Liver (tissue), 3 donors: ENCODE data around the gene SLC22A31.

ENCODE experiments used
- ATF3 ChIP-seq: IDR thresholded peaks from 2 replicates; pipeline ENCODE4 v1.6.1; 2016; ENCODE audit warnings: antibody characterized with exemption
- CTCF ChIP-seq: fragments of 150-350 bp; IDR thresholded peaks from 2 replicates; pipeline ENCODE4 v1.5.1; 2017; ENCODE audit warnings: improper control_type of control experiment, low read depth, low read length; ENCODE audit not compliant: missing input control
- RAD21 ChIP-seq, 2 donors: IDR thresholded peaks; 2 replicates each; pipeline ENCODE4 v1.6.1; 2016; ENCODE audit warnings: antibody characterized with exemption in 2 of 2, mild to moderate bottlenecking in 2 of 2
- REST ChIP-seq: IDR thresholded peaks from 2 replicates; pipeline ENCODE4 v1.6.1; 2016; ENCODE audit warnings: antibody characterized with exemption, mild to moderate bottlenecking
- RXRA ChIP-seq, 2 donors: IDR thresholded peaks; 2 replicates each; pipeline ENCODE4 v1.6.1; 2017 to 2018; ENCODE audit warnings: antibody characterized with exemption in 2 of 2, mild to moderate bottlenecking in 1 of 2
- SP1 ChIP-seq: IDR thresholded peaks from 2 replicates; pipeline ENCODE4 v1.6.1; 2018; ENCODE audit warnings: antibody characterized with exemption, mild to moderate bottlenecking
- YY1 ChIP-seq: IDR thresholded peaks from 2 replicates; pipeline ENCODE4 v1.6.1; 2016; ENCODE audit warnings: antibody characterized with exemption, mild to moderate bottlenecking
- donor health status: healthy.
- donor health status: healthy.

GRCh38 chr16:89197033-89197632, 3.2 kb downstream of the SLC22A31 start:
- TF ChIP-seq ATF3 (no peak), CTCF (no peak), YY1 (no peak), RXRA (IDR thresholded peaks at IDR 0.05) (no peak), REST (no peak), RAD21 (IDR thresholded peaks at IDR 0.05) (no peak), SP1 (no peak)
